HG02943 (cell line): ENCODE measurements around the gene FGGY.
"Not testable (repeated sequence)": the region's sequence is repeated elsewhere in the genome, so short reads cannot be mapped to it uniquely, and the experiment has no call there.

Experiments
- ATAC-seq: cut with Tn5 transposase; IDR thresholded peaks from one replicate; pipeline ENCODE4 v1.9.1; 2021; ENCODE audit warnings: mild to moderate bottlenecking, low read depth, moderate library complexity; ENCODE audit not compliant: unreplicated experiment

The FGGY gene

DNA sequence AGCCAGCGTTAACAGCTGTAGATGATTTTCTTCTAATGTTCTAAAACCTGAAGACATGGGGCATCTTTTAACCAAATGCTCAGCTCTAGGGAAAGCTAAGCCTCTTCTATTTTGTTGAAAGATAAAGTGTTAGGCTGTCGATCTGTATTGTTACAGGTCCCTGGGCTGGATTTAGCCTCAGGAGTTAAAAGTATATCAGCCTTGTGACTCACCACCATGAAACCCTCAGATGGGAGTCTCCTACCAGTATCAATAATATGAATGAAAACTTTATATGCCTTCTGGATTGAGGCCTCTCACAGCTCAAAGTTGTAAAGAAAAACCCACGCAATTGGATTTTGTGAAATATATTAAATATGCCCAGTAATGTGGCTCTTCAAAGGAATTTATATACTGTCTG lies 231.6 kb downstream of the FGGY start:
- no peak for ATAC-seq

GRCh38 chr1:59528900-59529299 lies 232.0 kb downstream of the FGGY start:
- no peak for ATAC-seq

GRCh38 chr1:59530119-59530518 lies 233.2 kb downstream of the FGGY start:
- ATAC-seq: no peak

GRCh38 chr1:59532102-59532501 lies 235.2 kb downstream of the FGGY start:
- no peak for ATAC-seq

GRCh38 chr1:59538476-59538875 lies 241.6 kb downstream of the FGGY start:
- ATAC-seq: not testable (repeated sequence)

DNA sequence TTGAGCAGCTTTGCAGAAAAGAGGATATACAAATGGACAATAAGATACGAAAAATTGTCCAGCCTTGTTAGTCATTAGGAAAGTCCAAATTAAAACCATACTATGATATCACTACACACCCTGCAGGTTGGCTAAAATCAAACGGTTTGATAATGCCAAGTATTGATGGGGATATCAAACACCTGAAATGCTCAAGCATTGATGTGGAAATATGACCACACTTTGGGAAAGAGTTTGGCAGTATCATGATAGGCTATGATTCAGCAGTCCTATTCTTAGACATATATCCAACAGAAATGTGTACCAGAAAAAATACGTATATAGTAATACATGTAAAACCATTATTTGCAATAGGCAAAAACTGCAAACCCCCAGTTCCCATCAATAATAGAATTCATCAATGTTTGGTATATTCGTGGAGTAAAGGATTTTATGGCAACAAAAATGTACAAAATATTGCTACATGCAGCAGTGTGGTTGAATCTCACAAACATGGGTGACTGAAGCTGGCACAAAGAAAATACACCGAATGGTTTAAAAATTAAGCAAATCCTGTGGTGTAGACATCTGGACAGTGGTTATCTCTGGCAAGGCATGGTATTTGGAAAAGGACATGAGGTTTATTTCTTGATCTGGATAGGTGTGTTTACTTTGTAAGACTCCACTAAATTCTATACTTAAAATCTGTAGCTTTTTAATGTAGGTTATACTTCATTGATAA lies 243.2 kb downstream of the FGGY start:
- no peak for ATAC-seq

- ATAC-seq: no peak
Observed at GRCh38 chr1:59541161-59541560, 244.3 kb downstream of the FGGY start.

DNA sequence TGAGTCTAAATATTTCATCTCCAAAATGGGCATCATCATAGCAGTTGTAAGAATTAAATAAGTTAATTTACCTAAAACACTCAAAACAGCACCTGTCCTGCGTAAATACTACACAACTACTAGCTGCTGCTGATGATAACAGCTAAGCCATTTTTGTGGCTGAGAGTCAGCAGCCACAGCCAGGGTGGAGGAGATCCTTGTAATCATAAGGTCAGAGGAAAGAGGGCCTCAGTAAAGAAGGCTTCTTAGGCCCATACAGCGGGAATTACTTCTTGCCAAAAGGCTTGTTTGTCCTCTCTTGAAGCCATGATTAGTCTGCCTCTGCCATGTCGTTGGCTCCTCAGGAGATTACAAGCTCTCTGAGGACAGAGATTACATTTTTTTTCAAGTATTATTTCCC lies 245.0 kb downstream of the FGGY start:
- ATAC-seq: no peak

GRCh38 chr1:59543211-59543668 lies 246.3 kb downstream of the FGGY start:
- ATAC-seq: no peak

GRCh38 chr1:59544615-59545293 lies 247.9 kb downstream of the FGGY start:
- ATAC-seq: no peak

GRCh38 chr1:59545830-59546229 lies 248.9 kb downstream of the FGGY start:
- no peak for ATAC-seq

DNA sequence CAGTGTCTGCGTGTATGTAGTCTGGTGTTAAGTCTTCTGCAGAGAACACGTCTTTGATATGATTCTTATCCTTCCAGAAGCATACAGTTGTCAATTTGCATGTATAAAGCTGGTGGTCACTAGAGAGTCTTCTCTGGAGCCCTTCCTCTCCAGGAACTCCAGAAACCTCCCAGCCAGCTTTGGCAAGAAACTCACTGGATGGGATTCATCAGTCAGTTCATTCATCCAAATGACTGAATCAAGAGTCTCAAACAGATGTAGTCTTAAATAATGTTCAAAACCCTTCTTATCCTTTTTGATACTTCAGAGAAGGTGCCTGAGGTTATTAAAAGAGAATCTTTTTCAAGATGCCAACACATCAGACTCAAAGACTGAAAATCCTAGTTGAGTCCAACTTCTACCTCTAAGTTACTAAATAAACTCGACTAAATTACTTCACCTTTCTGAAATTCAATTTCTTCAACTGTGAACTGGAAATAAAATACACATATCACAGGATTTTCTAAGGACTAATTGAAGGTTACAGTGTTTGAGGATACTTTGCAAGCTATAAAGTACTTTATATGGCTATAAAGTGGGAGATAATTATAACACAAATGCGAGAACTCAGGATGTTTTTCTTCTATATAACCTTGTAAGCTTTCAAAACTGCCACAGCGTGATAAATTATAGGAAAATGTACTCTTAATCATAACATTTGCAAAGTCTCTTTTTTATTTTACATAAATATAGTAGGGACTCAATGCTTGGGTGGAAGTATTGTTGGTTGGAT lies 252.4 kb downstream of the FGGY start:
- ATAC-seq: no peak

- ATAC-seq: no peak
Observed at GRCh38 chr1:59549903-59550302, 253.0 kb downstream of the FGGY start.

DNA sequence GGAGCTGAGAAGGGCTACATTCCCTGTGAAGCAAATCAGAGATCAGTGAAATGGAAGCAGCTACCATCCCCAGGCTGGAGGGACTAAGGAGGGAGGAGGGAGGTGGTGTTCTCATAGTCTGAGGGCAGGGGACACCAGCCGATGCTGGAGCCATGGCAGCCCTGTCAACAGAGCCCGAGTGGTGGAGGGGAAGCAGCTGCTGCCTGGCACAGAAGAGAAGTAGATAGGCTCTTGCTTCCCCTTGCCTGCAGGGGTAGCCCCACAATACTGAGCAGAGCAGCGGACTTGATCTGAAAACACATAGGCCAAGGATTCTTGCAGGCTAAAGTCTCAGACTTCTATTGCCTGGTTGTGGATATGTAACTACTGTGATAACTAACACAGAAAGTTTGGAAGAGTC lies 255.1 kb downstream of the FGGY start:
- ATAC-seq: no peak

GRCh38 chr1:59553371-59553770 lies 256.5 kb downstream of the FGGY start:
- ATAC-seq: no peak

DNA sequence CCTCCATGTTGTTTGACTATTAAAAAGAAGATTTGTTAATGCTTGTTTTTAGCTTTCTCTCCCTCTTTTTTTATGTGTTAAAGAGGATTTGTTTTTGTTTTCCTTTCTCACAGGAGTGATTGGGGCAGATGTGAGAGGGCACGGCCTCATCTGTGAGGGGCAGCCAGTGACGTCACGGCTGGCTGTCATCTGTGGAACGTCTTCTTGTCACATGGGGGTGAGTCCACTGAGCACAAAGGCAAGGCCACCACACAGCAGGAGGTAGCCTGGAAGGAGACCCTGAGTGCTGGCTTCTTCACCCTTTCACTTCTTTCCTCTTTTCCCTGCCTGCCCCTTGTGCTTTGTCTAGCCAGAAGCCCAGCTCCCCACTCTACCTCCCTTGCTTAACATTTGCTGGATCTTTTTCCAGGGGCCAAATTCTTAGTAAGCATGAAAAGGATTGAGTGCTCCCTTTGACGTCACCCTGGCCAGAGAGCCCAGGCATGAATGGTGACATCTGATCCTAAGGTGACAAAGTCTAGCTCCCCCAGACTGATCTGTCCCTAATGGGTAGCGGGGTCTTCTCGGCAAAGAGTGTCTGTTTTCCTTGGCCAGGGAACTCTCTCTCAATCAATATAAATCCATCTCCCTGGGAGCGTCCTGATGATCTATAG lies 257.2 kb downstream of the FGGY start:
- ATAC-seq: no peak

- ATAC-seq: no peak
Observed at GRCh38 chr1:59554752-59555151, 257.9 kb downstream of the FGGY start.

DNA sequence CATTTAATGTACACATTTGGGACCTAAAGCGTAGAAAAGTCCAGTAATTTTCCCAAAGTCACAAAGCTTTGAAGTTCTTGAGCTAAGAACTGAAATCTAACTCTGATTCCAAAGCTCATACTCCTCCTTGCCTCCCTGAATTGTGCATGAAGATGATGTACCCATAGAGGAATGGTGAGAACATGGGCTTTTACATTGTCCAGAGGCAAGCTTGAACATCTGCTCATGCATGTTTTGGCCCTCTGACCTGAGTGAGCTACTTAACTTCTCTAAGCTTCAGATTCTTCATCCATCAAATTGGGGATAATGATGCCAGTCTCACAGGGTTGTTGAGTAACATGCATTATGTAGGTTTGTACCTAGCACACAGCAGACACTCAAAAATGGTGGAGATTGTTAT lies 259.5 kb downstream of the FGGY start:
- ATAC-seq: no peak

GRCh38 chr1:59556802-59557548 lies 260.1 kb downstream of the FGGY start:
- no peak for ATAC-seq

DNA sequence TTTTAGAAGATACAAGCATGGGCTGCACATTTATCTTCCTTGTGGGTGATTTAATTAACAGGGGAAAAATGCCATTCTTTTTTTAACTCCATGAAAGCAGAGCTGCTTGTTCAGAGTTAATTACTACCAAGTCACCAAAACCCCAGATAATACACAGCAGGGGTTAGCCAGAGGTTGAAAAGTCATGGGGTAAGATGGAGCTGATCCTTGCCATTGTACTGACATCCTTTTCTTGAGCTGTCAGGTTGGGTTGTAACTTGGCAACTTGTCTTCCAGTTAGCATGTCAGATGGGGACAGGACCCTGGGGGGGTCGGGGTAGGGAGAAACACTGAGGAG lies 260.6 kb downstream of the FGGY start:
- no peak for ATAC-seq
